Loucy (cell line): ENCODE measurements around the gene WDFY1.

Experiments
- CTCF ChIP-seq: fragments of 200-600 bp; sonication (generic); conservative IDR thresholded peaks from 2 replicates; pipeline ENCODE4 v1.5.1; 2014; ENCODE audit warnings: mild to moderate bottlenecking, antibody characterized with exemption, low read length
- EZH2phosphoT487 ChIP-seq: fragments of 200-600 bp; IDR thresholded peaks from 2 replicates; pipeline ENCODE4 v1.6.1; 2018; ENCODE audit warnings: antibody characterized with exemption, mild to moderate bottlenecking, moderate library complexity, borderline replicate concordance

- TF ChIP-seq CTCF = no peak
- TF ChIP-seq EZH2phosphoT487 = no peak
Measured at GRCh38 chr2:223978451-223978850, 33.3 kb upstream of the WDFY1 start.
